GM18498 (cell line): ENCODE data around the gene ZNF782.
A peak's percentile ranks its signal among the peaks of the same experiment; 100 is the strongest.
"Not testable (repeated sequence)": the region's sequence is repeated elsewhere in the genome, so short reads cannot be mapped to it uniquely, and the experiment has no call there.

ENCODE experiments used
- ATAC-seq: cut with Tn5 transposase; IDR thresholded peaks from one replicate; pipeline ENCODE4 v1.9.1; 2021; ENCODE audit warnings: mild to moderate bottlenecking, moderate library complexity; ENCODE audit not compliant: unreplicated experiment

ZNF782 gene

DNA sequence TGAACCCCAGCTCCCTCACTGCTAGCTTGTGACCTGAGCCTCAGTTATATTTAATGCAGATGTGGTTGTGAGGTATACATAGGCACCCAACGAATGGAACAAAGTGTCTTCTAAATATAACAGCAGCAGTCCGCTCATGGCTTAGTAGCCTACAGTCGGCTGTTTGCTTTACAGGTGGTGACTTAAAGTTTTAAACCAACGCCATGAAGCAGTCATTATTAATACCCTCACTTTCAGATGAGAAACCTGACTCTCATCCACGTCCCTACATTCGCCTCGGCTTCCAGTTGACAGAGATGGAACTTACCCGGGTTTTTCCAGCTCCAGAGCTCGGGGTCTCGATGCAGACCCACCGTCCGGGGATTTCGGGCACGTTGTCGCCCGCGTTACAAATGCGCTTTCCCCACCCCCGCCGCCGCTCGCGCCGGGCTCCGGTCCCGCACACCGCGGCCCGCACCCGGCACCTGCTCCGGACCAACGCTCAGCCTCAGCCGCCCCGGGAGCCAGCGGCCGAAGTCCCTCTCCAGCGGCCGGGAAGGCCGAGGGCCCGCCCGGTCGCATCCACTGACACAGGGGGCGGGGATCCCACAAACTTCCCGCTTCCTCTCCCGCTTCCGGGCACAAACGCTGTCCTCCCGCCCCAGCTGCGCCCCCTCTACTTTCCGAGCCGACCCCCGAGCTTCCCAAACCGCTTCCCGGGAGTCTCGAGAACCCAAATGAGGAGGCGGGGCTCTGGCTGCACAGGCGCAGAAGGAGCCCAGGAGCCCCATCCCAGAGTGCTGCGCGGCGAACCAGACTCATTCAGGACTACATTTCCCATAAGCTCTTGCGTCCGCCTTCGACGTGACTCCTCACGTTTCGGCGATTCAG lies at the start of gene ZNF782:
Gene ZNF782 (minus strand): TSS at position 734 of the 870 bp plus-strand sequence. CDS start 2,553 bp downstream, outside the sequence.
- ATAC-seq, result peak; percentile 86

DNA sequence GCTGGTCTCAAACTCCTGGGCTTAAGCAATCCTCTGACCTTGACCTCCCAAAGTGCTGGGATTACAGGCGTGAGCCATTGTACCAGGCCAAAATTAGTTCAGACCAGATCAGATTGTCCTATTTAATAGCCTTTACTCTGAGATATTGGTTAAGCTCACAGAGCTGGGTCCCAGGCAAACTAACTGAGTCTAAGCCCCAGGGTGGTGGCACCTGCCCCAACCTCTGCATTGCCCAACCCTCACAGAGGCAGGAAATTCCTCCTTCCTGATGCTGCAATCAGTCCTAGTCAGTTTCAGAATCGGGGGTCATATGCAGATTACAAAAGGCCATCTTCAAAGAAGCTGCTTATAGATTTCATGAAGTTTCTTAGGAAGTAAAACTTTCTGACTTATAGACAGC lies 45.7 kb upstream of the ZNF782 start:
- ATAC-seq, result not testable (repeated sequence)

DNA sequence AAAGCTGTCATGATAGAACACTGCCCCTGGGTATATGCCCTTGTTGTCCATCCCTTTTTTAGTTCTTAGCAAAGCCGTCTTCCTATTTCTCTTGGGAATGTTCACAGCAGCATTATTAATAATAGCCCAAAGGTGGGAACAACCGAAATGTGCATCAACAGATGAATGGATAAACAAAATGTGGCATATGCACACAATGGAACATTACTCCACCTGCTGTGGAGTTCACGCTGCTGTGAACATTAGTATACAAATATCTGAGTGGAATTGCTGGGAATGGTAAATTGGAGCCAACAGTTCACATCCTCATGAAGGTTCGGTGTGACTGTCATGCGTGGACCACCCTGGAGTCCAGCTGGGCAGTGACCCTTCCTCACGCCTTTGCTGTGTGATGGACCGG lies 37.8 kb upstream of the ZNF782 start:
- no peak for ATAC-seq

DNA sequence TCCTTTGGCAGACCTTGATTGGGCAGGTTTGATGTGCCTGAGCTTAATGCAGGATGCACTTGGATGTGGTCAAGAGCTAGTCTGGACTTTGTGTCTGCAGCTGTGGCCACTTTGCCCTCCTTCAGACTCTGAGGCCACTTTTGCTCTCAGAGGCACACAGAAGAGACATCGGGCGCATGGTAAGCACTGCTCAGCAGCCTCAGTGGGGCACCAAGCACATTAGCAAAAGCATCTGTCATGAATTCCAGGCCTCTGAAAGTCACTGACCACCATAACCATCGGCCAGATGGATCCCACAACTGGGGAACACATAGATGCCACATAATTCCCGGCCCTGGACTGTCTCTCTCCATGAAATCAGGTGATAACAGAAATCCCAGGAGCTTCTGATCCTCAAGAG lies 34.3 kb upstream of the ZNF782 start:
- no peak for ATAC-seq

DNA sequence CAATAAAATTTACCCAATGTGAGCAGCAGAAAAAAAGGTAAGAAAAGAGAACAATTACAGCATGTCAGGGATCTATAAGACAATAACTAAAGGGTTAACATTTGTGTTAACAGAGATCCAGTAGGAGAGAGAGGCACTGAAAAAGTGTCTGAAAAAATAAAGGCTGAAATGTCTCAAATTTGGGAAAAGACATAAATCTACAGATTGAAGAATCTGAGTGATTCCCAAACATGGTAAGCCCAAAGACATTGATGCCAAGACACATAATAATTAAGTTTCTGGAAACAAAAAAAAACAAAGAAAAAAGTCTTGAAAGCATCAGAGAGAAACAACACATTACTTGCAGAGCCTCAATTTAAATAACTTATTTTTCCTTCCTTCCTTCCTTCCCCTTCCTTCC lies 31.1 kb upstream of the ZNF782 start:
- ATAC-seq, result no peak

DNA sequence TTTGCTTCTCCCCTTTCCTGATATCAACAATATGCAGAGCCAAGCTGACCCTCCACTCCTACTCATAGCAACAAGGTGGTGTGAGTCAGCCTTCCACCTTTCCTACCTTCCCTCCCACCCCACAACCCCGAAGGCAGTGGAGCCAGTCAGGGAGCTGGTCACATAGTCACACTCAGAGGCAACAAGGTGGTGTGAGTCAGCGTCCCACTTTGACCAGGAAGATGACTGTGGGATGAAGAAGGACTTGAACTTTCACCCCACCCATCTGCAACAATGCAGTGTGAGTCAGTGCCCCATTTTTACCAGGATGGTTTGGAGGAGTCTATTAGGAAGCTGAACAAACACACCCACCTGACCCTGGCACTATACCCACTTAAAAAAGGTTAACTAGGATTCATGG lies 30.1 kb upstream of the ZNF782 start:
- ATAC-seq, result no peak

DNA sequence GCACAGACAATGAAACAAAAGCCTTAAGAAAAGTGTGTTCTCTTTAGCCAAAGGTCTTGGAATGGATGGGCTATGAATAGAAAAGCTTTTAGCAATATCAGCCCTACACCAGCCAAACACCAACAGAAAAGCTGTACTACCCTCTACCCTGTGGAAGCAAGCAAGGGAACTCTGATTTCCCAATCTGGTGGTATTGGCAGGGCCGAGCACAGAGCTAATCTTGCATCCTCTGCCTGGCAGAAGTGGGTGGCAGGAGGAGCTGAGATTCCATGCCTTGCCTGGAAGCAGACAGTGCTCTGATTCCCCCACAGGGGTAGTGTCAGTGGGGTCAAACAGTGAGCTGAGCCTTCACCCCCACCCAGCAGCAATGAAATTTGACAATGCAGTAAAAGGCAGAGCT lies 29.6 kb upstream of the ZNF782 start:
- ATAC-seq, result no peak

DNA sequence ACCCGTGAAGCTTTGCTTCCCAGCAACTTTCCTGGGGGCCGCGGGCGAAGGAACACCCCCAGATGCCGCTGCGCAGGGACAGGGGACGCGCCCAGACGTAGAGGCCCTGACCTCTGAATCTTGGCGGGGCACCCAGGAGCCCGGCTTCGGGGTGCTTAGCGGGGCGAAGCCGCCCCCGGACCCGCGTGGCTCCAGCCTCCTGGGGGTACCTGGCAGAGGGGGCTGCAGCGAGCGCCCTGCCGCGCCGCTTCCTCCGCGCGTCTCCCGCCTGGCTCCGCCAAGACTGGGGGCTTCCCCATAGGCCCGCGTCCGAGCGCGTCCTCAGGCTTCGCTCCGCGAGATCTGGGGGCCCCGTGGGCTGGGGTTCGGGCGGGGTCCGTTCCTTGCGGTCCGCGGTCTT lies 23.0 kb upstream of the ZNF782 start:
- no peak for ATAC-seq

DNA sequence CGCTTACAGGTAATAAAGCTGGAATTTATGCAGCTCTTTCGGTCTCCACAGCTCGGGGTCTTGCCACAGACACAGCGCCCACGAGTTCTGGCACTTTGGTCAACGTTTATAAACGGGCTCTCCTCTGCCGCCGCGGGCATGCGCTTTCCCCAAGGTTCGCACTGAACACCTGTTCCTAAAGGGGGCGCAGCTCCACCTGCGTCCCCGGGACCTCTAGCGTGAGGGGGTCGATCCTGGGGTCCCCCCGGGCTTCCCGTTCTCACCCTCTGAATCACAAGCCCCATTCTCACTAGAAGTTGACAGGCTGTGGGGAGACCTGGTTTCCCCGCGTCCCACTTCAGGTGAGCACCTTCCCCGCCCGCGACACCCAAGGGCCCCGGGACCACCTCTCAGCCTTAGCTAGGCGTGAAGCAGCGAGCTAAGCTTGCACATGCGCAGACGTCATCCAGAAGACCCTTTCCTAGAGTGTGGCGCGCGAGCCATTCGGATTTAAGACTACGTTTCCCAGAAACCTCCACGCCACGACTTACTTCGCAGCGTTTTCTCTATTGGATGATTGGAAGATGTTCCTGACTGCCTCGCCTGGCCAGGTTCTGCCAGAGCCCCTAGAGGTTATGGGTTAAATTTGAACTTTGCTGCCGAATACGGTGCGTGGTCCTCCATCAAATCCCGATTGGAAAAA lies 21.3 kb upstream of the ZNF782 start:
- peak; percentile 44 for ATAC-seq

DNA sequence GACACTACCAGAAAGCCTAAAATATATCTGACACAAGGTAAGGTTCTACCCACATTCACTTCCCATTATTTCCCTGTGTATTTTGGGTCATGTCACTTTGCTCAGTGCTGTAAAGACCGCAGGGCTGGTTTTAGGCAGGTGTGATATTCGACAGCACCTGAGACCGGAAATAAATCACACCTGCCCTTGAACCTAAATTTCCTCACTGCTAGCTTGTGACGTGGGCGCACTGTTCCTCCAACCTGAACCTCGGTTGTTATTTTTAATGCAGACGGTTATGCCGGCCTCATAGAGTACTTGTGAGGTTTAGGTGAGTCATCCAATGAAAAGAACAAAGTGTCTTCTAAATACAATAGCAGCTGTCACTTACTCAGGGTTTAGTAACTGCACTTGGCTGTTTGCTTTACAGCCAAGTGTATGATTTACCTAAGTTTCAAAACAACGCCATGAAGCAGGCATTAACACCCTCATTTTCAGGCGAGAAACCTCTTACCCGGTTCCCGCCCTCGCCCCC lies 20.7 kb upstream of the ZNF782 start:
- ATAC-seq, result peak; percentile 55

DNA sequence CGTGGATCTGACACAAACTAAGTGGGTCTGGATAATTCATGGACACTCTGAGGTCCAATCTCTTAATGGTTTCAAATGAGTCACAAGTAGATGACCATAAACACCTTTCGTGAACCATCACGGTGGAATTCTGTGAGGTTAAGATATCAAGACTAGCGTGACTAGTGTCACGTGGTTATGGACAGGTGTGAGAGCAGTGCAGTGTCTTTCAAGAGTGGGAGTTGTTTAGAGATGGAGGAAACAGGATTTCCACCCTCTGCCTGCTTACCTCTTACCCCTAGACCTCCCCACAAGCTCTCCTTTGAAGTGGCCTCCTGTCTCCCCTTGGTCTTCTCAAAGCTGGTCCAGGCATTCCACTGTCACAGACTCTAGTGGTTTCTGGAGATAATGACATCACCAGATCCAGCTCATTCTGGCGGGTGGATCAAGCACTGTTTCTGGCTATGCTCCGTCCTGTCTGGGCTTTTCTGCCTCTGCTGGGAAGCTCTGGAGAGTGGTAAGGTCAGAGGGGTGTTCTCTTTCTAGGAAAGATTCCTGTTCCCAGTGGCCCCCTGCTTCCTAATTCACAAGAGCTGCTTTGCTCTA lies 20.0 kb upstream of the ZNF782 start:
- ATAC-seq, result no peak

DNA sequence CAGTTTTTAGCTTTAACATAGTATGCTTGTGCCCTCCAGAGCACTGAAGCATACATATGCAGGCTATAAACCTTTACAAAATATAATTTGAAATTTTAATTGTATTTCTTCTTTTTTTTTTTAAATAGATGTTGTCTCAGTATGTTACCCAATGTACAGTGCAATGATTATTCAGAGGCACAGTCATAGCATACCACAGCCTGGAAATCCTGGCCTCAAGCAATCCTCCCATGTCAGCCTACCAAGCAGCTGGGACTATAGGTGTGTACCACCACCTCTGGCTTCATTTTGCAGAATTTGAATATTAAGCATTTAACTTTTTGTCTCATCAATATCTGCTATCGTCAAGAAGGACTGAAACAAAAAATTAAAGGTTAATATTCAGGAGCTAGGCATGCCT lies 16.9 kb upstream of the ZNF782 start:
- ATAC-seq, result no peak

DNA sequence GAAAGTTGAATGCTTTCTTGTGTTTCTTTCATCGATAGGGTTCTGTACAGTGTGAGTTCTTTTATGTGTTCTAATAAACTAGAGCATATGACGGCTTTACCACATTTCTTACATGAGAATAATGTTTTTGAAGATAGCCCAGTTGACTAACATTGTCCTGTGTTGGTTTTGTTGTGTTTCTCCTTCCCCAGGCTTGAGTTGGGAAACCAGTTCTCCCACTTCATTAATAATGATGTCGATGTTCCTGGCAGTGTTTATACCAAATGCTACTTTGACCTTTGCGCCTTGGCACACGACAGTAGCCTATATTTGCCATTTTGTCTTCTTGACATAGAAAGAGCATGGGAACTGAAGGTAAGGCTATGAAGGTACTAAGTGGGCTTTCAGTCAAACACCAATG lies 14.4 kb upstream of the ZNF782 start:
- no peak for ATAC-seq

DNA sequence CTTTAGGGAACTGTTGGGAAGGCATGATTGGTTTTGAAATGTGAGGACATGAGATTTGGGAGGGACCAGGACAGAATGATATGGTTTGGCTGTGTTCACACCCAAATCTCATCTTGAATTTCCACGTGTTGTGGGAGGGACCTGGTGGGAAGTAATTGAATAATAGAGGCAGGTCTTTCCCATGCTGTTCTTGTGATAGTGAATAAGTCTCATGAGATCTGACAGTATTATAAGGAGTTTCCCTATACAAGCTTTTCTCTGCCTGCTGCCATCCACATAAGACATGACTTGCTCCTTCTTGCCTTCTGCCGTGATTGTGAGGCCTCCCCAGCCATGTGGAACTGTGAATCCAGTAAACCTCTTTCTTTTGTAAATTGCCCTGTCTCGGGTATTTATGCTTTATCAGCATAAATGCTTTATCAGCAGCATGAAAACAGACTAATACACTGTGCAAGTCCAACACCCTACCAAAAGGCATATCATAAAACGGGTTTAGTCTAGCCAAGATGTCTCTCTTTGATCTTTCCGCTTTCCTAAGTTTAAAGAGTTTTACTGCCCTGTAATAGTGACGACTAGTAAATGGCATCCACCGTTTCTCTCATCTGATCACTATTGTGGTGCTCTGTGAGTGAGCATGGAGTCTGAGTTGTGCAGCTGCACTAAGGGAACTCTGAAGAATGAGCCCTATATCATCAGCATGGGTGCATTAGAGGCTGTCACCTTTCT lies 12.9 kb upstream of the ZNF782 start:
- ATAC-seq, result no peak

DNA sequence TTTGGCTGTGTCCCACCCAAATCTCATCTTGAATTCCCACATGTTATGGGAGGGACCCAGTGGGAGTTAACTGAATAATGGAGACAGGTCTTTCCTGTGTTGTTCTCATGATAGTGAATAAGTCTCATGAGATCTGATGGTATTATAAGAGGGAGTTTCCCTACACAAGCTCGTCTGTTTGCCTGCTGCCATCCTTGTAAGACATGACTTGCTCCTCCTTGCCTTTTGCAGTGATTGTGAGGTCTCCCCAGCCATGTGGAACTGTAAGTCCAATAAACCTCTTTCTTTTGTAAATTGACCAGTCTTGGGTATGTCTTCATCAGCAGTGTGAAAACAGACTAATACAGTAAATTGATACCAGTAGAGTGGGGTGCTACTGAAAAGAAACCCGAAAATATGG lies 10.9 kb upstream of the ZNF782 start:
- not testable (repeated sequence) for ATAC-seq

DNA sequence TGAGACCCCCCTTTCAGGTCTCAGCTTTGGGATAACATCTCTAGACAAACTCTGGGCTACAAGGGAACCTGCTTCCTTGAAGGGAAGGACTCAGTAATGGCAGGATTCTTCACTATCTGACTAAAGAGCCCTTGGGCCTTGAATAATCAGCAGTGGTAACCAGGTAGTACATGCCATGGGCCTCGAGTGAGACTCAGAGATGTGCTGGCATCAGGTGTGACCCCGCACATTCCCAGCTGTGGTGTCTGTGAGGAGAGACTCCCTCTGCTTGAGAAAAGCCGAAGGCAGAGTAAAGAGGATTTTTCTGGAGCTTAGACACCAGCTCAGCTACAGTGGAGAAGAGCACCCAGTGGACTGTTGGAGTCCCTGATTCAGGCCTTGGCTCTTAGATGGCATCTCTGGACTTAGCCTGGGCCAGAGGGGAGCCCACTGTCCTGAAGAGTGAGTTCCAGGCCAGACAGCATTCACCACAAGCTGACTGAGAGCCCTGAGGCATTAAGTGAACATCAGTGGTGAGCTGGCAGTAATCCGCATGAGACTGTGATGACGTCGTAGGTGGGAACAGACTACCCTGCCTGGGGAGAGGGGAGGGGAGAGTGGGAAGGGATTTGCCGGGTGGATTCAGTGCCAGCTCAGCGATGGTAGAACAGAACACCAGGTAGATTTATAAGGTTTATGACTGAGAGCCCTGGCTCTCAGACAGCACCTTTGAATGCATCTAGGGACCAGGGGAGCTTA lies 5.3 kb upstream of the ZNF782 start:
- ATAC-seq, result no peak

DNA sequence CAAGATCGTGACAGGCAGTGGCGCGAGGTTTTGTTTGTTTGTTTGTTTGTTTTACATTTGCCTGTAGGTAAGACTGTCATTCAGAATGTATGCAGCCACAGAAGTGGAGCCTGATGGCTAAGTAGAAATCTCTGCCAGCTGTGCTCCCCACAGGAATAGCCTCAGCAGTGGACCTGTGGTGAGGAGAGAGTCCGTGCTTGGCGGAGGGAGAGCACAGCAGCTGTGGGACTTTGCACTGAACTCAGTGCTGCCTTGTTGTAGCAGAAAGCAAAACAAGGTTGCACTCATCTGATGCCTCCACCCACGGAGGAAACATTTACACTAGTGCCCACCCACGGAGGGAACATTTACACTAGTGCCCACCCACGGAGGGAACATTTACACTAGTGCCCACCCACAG lies 4.4 kb upstream of the ZNF782 start:
- no peak for ATAC-seq

DNA sequence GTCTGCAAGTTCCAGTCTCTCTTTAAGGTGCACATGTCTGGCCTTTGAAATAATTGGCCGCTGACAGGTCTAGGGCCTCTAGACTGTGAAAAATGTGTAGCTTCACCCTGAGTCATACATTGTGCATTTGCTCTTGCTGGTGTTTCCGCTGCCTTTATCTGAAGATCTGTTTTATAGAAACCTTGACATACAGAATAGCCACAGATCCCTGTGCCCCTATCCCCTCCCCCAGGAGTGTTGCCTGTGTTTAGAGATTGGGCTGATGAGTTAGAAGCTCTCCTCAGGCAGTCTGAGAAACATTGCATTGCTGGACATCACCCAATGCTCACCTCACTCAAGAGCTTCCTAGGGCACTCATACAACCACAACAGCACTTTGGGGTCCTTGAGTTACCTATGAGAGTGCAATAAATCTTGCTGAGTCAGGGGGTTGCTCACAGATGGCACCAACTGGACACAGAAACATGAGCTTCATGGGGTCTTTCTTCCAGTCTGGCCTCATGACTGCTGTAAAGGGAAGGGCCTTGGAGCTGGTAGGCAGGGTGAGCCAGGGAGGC lies 3.8 kb upstream of the ZNF782 start:
- ATAC-seq, result no peak

DNA sequence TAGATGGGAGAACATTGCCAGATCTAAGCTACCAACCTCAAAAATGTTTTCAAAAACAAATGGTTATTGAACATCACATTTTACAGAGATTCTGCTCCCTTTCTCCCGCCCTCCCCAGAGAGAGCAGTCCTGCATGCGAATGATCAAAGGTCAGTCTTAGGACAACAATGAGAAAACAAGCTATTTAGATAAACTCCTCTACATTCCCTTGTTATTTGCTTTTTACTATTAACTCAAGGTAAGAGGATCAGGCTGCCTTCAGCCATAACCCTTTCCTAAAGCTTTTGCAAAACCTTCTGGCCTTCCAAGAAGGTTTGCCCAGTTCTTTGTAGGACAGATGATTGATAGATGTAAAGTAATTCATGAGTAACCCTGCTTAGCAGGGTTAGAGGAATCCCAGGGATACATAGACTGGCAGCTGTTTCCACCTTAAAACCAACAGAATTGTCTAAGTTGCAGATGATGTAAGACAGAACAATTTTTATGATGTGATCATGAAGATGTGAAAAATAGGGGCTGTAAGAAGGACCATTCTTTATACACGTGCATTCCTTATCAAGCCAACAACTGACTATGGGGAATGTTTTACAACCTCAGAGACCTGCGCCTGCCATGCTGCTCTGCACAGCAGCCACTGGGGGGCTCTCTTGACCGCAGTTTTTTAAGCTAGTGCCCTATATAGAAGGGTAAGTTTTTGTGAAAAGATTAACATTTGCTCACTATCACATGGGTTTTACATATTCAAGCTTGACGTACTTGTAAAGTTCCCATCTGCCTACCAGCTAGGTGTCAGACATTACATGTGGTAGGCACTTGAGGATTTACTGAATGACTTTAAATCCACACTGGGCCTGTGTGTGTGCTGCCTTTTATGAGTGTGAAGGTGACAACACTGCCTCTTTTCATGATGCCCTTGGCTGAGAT lies 2.3 kb upstream of the ZNF782 start:
- ATAC-seq, result peak; percentile 58
